ENCODE measurements around the gene REXO5.
"Not testable (repeated sequence)": the region's sequence is repeated elsewhere in the genome, so short reads cannot be mapped to it uniquely, and the experiment has no call there.

REXO5 gene

GRCh38 chr16:20774703-20775362 lies 31.5 kb upstream of the REXO5 start:
- in situ Hi-C loops (cut with MboI; ENCODE audit: low sequenced_read_pairs): no loop called here
- H3K9me3 ChIP-seq: no peaks in the 10 kb centered on the region
- DNase-seq (ENCODE audit: low spot score in 2 of 2): peak; percentile 50 to 84
- H3K27me3 ChIP-seq (ENCODE audit: low read depth): no peaks in the 10 kb centered on the region
- peaks cover 7% of the 10 kb centered on the region for H3K4me1 ChIP-seq
- no peaks in the 10 kb centered on the region for H3K36me3 ChIP-seq (replicated peaks)
- H3K4me3 ChIP-seq: no peak overlapping the region

DNA sequence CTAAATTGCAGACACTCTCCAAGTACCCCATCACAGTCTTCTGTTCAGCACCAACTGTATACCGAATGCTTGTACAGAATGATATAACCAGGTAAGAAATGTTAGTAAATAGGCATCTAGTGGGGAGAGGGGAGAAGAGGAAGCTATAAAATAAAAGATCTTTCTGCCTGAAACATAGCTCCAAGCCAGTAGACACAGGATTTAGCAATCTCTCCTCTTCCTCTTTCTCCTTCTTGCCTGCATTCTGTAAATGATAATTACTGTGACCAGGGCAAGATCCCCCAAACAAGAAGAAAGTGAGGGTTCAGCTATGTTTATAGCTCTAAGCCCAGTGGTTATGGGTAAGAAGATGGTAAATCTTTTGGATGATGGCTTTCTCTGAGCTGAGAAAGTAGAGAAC lies 24.6 kb upstream of the REXO5 start:
- Histone ChIP-seq H3K36me3 (replicated peaks) (no peaks in the 10 kb centered on the region), H3K27me3 (ENCODE audit: low read depth) (no peaks in the 10 kb centered on the region), H3K4me3 (no peak overlapping the region), H3K4me1 (no peaks in the 10 kb centered on the region; the same call in 1 of the 2 replicates), H3K9me3 (no peaks in the 10 kb centered on the region)
- no peak for DNase-seq (ENCODE audit: low spot score in 2 of 2)
- in situ Hi-C loops (cut with MboI; ENCODE audit: low sequenced_read_pairs): no loop called here

DNA sequence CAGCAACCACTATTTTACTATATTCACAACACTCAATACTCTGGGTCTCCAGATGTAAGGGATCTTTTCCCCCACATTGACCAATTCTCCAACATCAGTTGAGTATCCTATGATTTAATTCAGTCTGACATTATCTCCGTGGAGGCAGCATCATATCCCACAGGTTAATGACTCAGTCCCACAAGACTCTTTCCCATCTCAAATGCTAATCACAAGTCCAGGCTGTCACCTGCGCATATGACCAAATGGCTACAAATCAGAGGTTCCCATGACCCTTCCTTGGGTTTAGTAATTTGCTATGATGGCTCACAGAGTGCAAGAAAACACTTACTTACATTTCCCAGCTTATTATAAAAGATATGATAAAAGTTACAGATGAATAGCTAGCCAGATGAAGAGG lies 23.9 kb upstream of the REXO5 start:
- no peak overlapping the region for H3K4me3 ChIP-seq
- DNase-seq (ENCODE audit: low spot score in 2 of 2): no peak
- no peaks in the 10 kb centered on the region for H3K27me3 ChIP-seq (ENCODE audit: low read depth)
- in situ Hi-C loops (cut with MboI; ENCODE audit: low sequenced_read_pairs): no loop called here
- no peaks in the 10 kb centered on the region for H3K36me3 ChIP-seq (replicated peaks)
- H3K9me3 ChIP-seq: no peaks in the 10 kb centered on the region
- H3K4me1 ChIP-seq: no peaks in the 10 kb centered on the region; the same call in 1 of the 2 replicates

DNA sequence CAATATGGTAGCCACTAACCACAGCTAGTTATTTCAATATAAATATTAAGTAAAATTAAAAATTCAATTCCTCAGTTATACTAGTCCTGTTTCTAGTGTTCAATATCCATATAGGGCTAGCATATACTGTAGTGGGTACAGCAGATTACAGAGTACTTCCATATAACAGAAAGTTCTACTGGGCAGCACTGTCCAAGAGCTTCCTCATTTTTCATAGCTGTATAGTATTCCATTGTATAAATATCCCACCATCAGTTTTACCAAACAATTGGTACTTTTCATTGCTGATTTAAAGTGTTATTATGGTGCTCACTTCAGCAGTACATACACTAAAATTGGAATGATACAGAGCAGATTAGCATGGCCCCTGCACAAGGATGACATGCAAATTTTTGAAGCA lies 22.1 kb upstream of the REXO5 start:
- H3K27me3 ChIP-seq (ENCODE audit: low read depth): no peaks in the 10 kb centered on the region
- in situ Hi-C loops (cut with MboI; ENCODE audit: low sequenced_read_pairs): no loop called here
- H3K36me3 ChIP-seq (replicated peaks): no peaks in the 10 kb centered on the region
- no peak for DNase-seq (ENCODE audit: low spot score in 2 of 2)
- no peak overlapping the region for H3K4me3 ChIP-seq
- no peaks in the 10 kb centered on the region for H3K9me3 ChIP-seq
- no peaks in the 10 kb centered on the region; the same call in 1 of the 2 replicates for H3K4me1 ChIP-seq

DNA sequence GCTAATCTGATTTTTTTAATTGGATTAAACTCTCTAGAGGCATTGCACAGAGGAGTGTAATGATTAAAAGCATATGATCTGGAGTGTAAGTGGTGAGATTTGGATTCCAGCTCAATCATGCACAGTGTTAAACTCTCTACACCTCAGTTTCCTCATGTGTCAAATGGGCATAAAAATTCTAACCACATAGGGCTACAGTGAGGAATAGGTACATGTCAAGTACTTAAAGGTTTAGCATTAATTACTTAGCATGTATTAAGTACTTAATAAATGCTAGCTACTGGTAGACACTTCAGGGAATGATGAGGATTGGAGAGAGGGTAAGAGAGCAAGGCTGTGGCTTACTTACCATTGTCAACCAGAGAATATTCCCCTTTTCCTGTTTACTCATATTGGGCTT lies 17.2 kb upstream of the REXO5 start:
- Histone ChIP-seq H3K36me3 (replicated peaks) (no peaks in the 10 kb centered on the region), H3K27me3 (ENCODE audit: low read depth) (no peaks in the 10 kb centered on the region), H3K4me3 (no peak overlapping the region), H3K9me3 (no peaks in the 10 kb centered on the region), H3K4me1 (no peaks in the 10 kb centered on the region)
- in situ Hi-C loops (cut with MboI; ENCODE audit: low sequenced_read_pairs): no loop called here
- DNase-seq (ENCODE audit: low spot score in 2 of 2): no peak

- H3K36me3 ChIP-seq (replicated peaks): peaks cover 8% of the 10 kb centered on the region; the same call in 1 of the 2 replicates
- H3K9me3 ChIP-seq: no peaks in the 10 kb centered on the region
- no peak for DNase-seq (ENCODE audit: low spot score in 2 of 2)
- H3K4me3 ChIP-seq: no peak overlapping the region
- no peaks in the 10 kb centered on the region for H3K27me3 ChIP-seq (ENCODE audit: low read depth)
- H3K4me1 ChIP-seq: no peaks in the 10 kb centered on the region
- in situ Hi-C loops (cut with MboI; ENCODE audit: low sequenced_read_pairs): no loop called here
Measured at GRCh38 chr16:20791923-20792612, 14.3 kb upstream of the REXO5 start.

DNA sequence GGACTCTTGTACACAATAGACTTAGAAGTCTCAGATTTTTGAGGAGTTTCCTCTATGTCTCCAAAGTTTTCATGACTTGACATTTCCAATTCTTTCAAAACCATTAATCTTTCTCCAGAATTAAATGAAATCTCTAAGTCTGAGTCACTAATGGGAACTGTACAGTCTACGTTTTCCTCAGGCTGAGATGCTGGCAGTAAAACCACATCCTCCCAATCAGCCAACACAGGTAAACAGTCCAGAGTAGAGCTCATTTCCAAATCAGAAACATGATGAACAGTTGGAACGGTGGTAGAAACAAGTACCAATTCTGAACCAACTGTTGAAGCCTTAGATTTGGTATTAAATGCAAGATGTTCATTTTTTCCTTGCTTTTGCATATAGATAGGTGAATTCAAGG lies 8.0 kb upstream of the REXO5 start:
- Histone ChIP-seq H3K27me3 (ENCODE audit: low read depth) (no peaks in the 10 kb centered on the region), H3K36me3 (replicated peaks) (peaks cover 41% of the 10 kb centered on the region), H3K4me1 (no peaks in the 10 kb centered on the region), H3K4me3 (no peak overlapping the region), H3K9me3 (no peaks in the 10 kb centered on the region)
- DNase-seq (ENCODE audit: low spot score in 2 of 2): no peak
- in situ Hi-C loops (cut with MboI; ENCODE audit: low sequenced_read_pairs): no loop called here

DNA sequence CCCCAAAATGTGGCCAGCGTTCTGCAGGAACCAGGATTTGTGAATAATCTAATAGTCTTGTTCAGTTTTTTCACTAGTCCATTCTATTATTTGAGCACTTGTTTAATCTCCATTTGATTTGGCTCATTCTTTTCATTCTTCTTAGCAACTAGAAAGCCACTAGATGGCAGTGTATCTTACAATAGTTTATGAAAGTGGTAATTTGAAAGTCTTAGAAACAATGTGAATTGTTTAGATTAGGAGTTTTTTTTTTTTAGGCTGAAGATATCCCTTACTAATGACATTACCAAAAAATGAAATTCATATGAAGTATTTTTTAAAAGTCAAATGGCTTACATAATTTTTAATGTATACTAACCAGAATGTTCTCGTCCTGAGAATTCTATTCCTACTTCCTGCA lies 6.7 kb upstream of the REXO5 start:
- Histone ChIP-seq H3K9me3 (no peaks in the 10 kb centered on the region), H3K36me3 (replicated peaks) (peaks cover 41% of the 10 kb centered on the region), H3K4me1 (no peaks in the 10 kb centered on the region; the same call in 1 of the 2 replicates), H3K27me3 (ENCODE audit: low read depth) (no peaks in the 10 kb centered on the region), H3K4me3 (no peak overlapping the region)
- peak in 1 of 2 experiments; percentile 22 for DNase-seq (ENCODE audit: low spot score in 2 of 2)
- in situ Hi-C loops (cut with MboI; ENCODE audit: low sequenced_read_pairs): no loop called here

DNA sequence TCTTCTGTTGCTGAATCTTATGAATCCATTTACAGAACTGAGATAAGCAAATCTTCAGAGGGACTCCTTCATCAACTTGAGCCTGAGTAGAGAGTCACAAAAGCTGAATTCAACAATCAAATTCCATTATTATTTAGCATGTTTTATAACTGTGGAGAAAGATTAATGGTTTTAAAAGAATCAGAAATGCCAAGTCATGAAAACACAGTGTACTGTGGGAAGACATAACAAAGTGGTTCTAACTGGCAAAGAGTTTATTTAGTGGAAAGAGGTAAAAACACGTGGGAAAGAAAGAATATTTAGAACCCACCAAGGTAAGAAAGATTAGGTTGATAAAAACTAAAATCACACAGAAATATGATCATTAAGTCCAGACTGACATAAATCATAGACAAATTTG lies 5.0 kb upstream of the REXO5 start:
- no peak overlapping the region for H3K4me3 ChIP-seq
- in situ Hi-C loops (cut with MboI; ENCODE audit: low sequenced_read_pairs): no loop called here

DNA sequence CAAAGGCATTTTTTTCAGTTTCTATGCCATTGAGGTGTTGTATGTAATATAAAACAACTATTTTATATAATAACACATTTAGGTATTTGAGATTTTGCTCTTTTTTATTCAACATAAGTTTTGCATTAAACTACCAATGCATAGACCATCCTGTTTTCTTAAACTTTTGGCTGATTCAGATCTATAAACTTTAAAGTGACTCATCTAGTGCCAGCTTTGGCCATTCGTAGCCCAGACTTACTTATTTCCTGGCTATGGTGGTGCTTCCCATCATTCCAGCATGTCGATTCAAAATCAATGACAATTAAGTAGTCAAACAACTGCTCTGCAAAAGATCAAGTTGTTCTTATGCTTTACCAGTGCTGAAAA lies 3.2 kb upstream of the REXO5 start:
- H3K9me3 ChIP-seq: no peaks in the 10 kb centered on the region
- DNase-seq (ENCODE audit: low spot score in 2 of 2): no peak
- no peak overlapping the region for H3K4me3 ChIP-seq
- peaks cover 4% of the 10 kb centered on the region; the same call in 1 of the 2 replicates for H3K4me1 ChIP-seq
- peaks cover 24% of the 10 kb centered on the region for H3K36me3 ChIP-seq (replicated peaks)
- in situ Hi-C loops (cut with MboI; ENCODE audit: low sequenced_read_pairs): no loop called here
- H3K27me3 ChIP-seq (ENCODE audit: low read depth): no peaks in the 10 kb centered on the region

More for the DNA sequence above, 5.0 kb upstream of the REXO5 start:
- Histone ChIP-seq H3K27me3 (ENCODE audit: low read depth) (no peaks in the 10 kb centered on the region), H3K36me3 (replicated peaks) (peaks cover 39% of the 10 kb centered on the region), H3K4me1 (peaks cover 4% of the 10 kb centered on the region; the same call in 1 of the 2 replicates), H3K9me3 (no peaks in the 10 kb centered on the region)
- no peak for DNase-seq (ENCODE audit: low spot score in 2 of 2)

GRCh38 chr16:20803561-20804214 lies 2.6 kb upstream of the REXO5 start:
- in situ Hi-C loops (cut with MboI; ENCODE audit: low sequenced_read_pairs): no loop called here
- peaks cover 4% of the 10 kb centered on the region; the same call in 1 of the 2 replicates for H3K4me1 ChIP-seq
- no peak overlapping the region for H3K4me3 ChIP-seq
- no peaks in the 10 kb centered on the region for H3K9me3 ChIP-seq
- H3K27me3 ChIP-seq (ENCODE audit: low read depth): no peaks in the 10 kb centered on the region
- DNase-seq (ENCODE audit: low spot score in 2 of 2): no peak
- H3K36me3 ChIP-seq (replicated peaks): peaks cover 19% of the 10 kb centered on the region

DNA sequence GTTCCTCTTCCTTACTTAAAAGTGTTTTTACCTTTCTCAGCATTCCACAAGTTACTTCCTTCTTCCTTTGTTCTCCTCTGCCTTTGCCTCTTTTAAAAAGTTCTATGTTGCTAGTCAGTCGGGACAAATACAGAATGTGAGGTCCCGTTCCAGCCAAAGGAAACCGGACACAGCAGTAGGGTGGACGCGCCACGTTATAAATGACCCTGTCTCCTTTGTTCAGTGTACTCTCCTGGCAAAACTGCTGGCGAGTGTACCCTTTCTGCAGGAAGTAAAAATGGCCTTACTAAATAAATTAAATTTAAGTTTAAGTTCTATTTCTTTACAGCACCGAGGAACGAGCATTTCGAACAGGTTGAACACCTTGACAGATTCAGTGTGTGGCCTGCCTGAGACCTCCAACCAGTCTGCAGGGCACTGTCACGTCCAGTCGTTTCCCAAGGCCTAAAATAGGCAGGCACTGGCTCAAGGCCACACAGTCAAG lies 601 bp upstream of the REXO5 start:
- DNase-seq (ENCODE audit: low spot score in 2 of 2); H3K4me1 ChIP-seq; H3K27me3 ChIP-seq (ENCODE audit: low read depth); in situ Hi-C loops (cut with MboI; ENCODE audit: low sequenced_read_pairs); H3K9me3 ChIP-seq: not testable (repeated sequence)
- peak overlapping the region; percentile 95 for H3K4me3 ChIP-seq
- H3K36me3 ChIP-seq (replicated peaks): peaks cover 11% of the 10 kb centered on the region

DNA sequence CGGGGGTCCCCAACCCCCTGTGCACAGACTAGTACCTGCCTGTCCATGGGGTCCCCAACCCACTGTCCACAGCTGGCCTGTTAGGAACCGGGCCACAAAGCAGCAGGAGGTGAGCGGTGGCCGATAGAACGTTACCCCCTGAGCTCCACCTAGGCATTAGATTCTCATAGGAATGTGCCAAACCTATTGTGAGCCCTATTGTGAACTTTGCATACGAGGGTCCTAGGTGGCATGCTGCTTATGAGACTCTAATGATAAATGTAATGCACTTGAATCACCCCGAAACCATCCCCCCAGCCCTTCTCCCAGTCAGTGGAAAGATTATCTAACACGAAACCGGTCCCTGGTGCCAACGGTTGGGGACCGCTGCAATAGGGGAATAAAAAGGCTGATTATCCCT lies 1.5 kb downstream of the REXO5 start:
- no peak for DNase-seq (ENCODE audit: low spot score in 2 of 2)
- Histone ChIP-seq H3K4me3 (no peak overlapping the region), H3K9me3 (no peaks in the 10 kb centered on the region), H3K4me1 (peaks cover 4% of the 10 kb centered on the region; the same call in 1 of the 2 replicates), H3K36me3 (replicated peaks) (peaks cover 2% of the 10 kb centered on the region), H3K27me3 (ENCODE audit: low read depth) (no peaks in the 10 kb centered on the region)
- in situ Hi-C loops (cut with MboI; ENCODE audit: low sequenced_read_pairs): no loop called here

- H3K4me3 ChIP-seq: no peak overlapping the region
- H3K4me1 ChIP-seq: no peaks in the 10 kb centered on the region
- peaks cover 16% of the 10 kb centered on the region; the same call in 1 of the 2 replicates for H3K36me3 ChIP-seq (replicated peaks)
- DNase-seq (ENCODE audit: low spot score in 2 of 2): no peak
- H3K9me3 ChIP-seq: no peaks in the 10 kb centered on the region
- in situ Hi-C loops (cut with MboI; ENCODE audit: low sequenced_read_pairs): no loop called here
- H3K27me3 ChIP-seq (ENCODE audit: low read depth): no peaks in the 10 kb centered on the region
Measured at GRCh38 chr16:20811889-20812439, 5.6 kb downstream of the REXO5 start.
